Caco-2 (cell line): ENCODE data around the gene GPR137. TPM values are rescaled to one million over a fixed set of nuclear protein-coding genes. Genes with fewer than 3 reads are reported as not detected.
A peak's percentile ranks its signal among the peaks of the same experiment; 100 is the strongest.
"Not testable (repeated sequence)": the region's sequence is repeated elsewhere in the genome, so short reads cannot be mapped to it uniquely, and the experiment has no call there.

Experiments used
- BruUV-seq: library from RNA; stranded (reverse); fragments of 400-500 nt; replicated peaks from 2 replicates; lab custom pipeline; 2021; lab: Mats Ljungman, UMichigan
- CTCF ChIA-PET: fragments of 300-600 bp; sonication (Branson Sonifier 250); formaldehyde crosslinking; loops from one replicate; lab custom pipeline; 2022; ENCODE audit warnings: antibody characterized with exemption; lab: Charles Lee
- POLR2A ChIA-PET: fragments of 300-600 bp; sonication (Branson Sonifier 250); formaldehyde crosslinking; loops from one replicate; lab custom pipeline; 2022; ENCODE audit warnings: antibody characterized with exemption; lab: Charles Lee
- DNase-seq, 2 experiments: peaks; one replicate each; pipeline versions ENCODE4 v3.0.0 to v3.0.0-alpha.2; 2020 to 2022
- H3K27me3 ChIP-seq: replicated peaks from 2 replicates; pipeline ENCODE4 v1.6.0; 2011; ENCODE audit warnings: low read length; ENCODE audit not compliant: control insufficient read depth, insufficient read depth
- H3K36me3 ChIP-seq: 2 replicates; pipeline ENCODE4 v1.5.1; 2011; ENCODE audit warnings: low read length; ENCODE audit not compliant: control insufficient read depth, insufficient read depth
- H3K4me1 ChIP-seq: fragments of 250-450 bp; sonication (Bioruptor Pico); 2 replicates; pipeline ENCODE4 v1.5.1; 2020; ENCODE audit warnings: mild to moderate bottlenecking
- H3K4me3 ChIP-seq: 2 replicates; pipeline ENCODE4 v1.5.1; 2011; ENCODE audit warnings: low read depth, mild to moderate bottlenecking, control low read depth, low read length
- H3K9me3 ChIP-seq: fragments of 250-450 bp; sonication (Bioruptor Pico); 2 replicates; pipeline ENCODE4 v1.5.1; 2020; ENCODE audit warnings: mild to moderate bottlenecking, moderate library complexity
- H3K27ac Mint-ChIP-seq: one replicate; pipeline ENCODE4 v1.8.0; 2022; ENCODE audit warnings: mixed read lengths; ENCODE audit not compliant: unreplicated experiment
- H3K27me3 Mint-ChIP-seq: one replicate; pipeline ENCODE4 v1.8.0; 2022; ENCODE audit warnings: mixed read lengths; ENCODE audit not compliant: insufficient read depth, unreplicated experiment
- H3K36me3 Mint-ChIP-seq: one replicate; pipeline ENCODE4 v1.8.0; 2022; ENCODE audit warnings: mild to moderate bottlenecking, mixed read lengths; ENCODE audit not compliant: insufficient read depth, unreplicated experiment
- H3K4me1 Mint-ChIP-seq: one replicate; pipeline ENCODE4 v1.8.0; 2022; ENCODE audit warnings: low read depth, mixed read lengths; ENCODE audit not compliant: unreplicated experiment
- H3K4me3 Mint-ChIP-seq: one replicate; pipeline ENCODE4 v1.8.0; 2022; ENCODE audit warnings: mild to moderate bottlenecking, moderate library complexity, mixed read lengths; ENCODE audit not compliant: unreplicated experiment
- H3K9me3 Mint-ChIP-seq: one replicate; pipeline ENCODE4 v1.8.0; 2022; ENCODE audit warnings: mixed read lengths; ENCODE audit not compliant: unreplicated experiment
- intact Hi-C: fragments of 100-400 bp; cut with micrococcal nuclease; formaldehyde crosslinking; loops from one replicate; pipeline ENCODE4 v1.10.0; 2022; ENCODE audit not compliant: unreplicated experiment
- total RNA-seq: library from RNA; stranded (reverse); gene quantifications from 2 replicates; pipeline ENCODE4 v1.2.3, GENCODE V29; 2022
- TF ChIP-seq, protein P1 (sequence below), 2 experiments: fragments of 200-600 bp in 1 of 2; IDR thresholded peaks; 1 replicate in 1 of 2; 2 replicates in 1 of 2; pipeline versions ENCODE4 v1.5.1 to v1.8.0; 2011 to 2022; ENCODE audit warnings: antibody characterized with exemption in 1 of 2, control low read depth in 1 of 2, inconsistent platforms in 1 of 2, low read depth in 1 of 2, low read length in 1 of 2, mild to moderate bottlenecking in 1 of 2, moderate library complexity in 1 of 2; ENCODE audit not compliant: insufficient read depth in 1 of 2, severe bottlenecking in 1 of 2, unreplicated experiment in 1 of 2

Gene GPR137
- total RNA-seq, 1 experiment from 2014 or later = 58.5 TPM

DNA sequence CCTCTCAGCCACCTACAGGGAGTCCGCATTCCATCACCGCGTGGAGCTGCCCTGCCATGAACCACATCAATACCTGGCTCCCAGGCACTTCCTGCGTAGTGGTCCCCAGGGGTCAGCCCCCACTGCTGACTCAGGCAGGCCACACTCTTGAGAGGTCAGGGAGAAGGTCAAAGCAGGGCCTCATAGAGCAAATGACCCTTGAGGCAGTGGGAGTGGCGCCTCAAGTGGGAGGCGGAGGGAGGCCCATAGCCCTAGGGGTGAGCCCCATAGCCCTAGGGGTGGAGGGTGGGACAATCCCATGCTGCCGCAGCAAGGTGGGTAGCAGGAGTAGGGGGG is 37.2 kb downstream of the GPR137 start:
- intact Hi-C loops = no loop called here
- CTCF ChIA-PET = interaction anchor here (1.4 to 1.6 kb wide), 2 partner anchors 32 to 34 kb away, joined by 4 to 11 read pairs; no protein-coding TSS in a partner anchor
- peaks cover 18% of the 10 kb centered on the region for H3K4me1 ChIP-seq
- BruUV-seq = no TSS peak
- DNase-seq = no peak
- Mint-ChIP-seq H3K4me3 (no peak overlapping the region), H3K36me3 (peaks cover 40% of the 10 kb centered on the region), H3K27ac (no peak overlapping the region), H3K27me3 (no peaks in the 10 kb centered on the region), H3K9me3 (no peaks in the 10 kb centered on the region), H3K4me1 (peaks cover 20% of the 10 kb centered on the region)
- TF ChIP-seq, protein P1, sequence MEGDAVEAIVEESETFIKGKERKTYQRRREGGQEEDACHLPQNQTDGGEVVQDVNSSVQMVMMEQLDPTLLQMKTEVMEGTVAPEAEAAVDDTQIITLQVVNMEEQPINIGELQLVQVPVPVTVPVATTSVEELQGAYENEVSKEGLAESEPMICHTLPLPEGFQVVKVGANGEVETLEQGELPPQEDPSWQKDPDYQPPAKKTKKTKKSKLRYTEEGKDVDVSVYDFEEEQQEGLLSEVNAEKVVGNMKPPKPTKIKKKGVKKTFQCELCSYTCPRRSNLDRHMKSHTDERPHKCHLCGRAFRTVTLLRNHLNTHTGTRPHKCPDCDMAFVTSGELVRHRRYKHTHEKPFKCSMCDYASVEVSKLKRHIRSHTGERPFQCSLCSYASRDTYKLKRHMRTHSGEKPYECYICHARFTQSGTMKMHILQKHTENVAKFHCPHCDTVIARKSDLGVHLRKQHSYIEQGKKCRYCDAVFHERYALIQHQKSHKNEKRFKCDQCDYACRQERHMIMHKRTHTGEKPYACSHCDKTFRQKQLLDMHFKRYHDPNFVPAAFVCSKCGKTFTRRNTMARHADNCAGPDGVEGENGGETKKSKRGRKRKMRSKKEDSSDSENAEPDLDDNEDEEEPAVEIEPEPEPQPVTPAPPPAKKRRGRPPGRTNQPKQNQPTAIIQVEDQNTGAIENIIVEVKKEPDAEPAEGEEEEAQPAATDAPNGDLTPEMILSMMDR (IDR thresholded peaks at IDR 0.05; ENCODE audit: insufficient read depth in 1 of 2, low read depth in 1 of 2, low read length in 1 of 2, severe bottlenecking in 1 of 2, unreplicated experiment in 1 of 2) = no peak
- POLR2A ChIA-PET = no interaction called here
- peaks cover 1% of the 10 kb centered on the region for H3K36me3 ChIP-seq
- no peaks in the 10 kb centered on the region for H3K27me3 ChIP-seq
- no peaks in the 10 kb centered on the region for H3K9me3 ChIP-seq
- no peak overlapping the region for H3K4me3 ChIP-seq

DNA sequence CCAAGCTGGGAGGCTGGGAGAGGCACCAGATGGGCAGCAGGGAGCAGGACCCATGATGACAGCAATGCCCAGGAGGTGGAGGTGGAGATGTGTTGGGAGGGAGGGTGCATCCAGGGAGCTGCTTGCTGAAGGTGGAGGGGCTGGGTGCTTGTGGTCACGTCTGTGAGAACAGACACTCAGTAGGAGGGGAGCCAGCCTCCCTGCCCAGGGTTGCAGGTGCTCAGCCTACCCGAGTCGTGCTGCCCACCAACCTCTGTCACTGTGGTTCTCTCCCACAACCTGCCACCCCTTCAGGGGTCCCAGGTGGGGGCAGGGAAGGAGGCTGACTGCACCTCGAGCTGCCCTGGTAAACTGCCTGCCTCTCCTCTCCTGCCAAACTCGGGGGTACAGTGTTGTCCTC is 37.7 kb downstream of the GPR137 start:
- CTCF ChIA-PET = interaction anchor here (1.4 to 1.6 kb wide), 2 partner anchors 32 to 33 kb away, joined by 4 to 11 read pairs; no protein-coding TSS in a partner anchor
- H3K27ac Mint-ChIP-seq = no peak overlapping the region
- BruUV-seq = no TSS peak
- H3K4me3 ChIP-seq = no peak overlapping the region
- POLR2A ChIA-PET = no interaction called here
- H3K27me3 Mint-ChIP-seq = no peaks in the 10 kb centered on the region
- H3K4me1 ChIP-seq = peaks cover 18% of the 10 kb centered on the region
- DNase-seq = no peak
- peaks cover 1% of the 10 kb centered on the region for H3K36me3 ChIP-seq
- no peaks in the 10 kb centered on the region for H3K27me3 ChIP-seq
- intact Hi-C loops = no loop called here
- TF ChIP-seq, protein P1 (IDR thresholded peaks at IDR 0.05; ENCODE audit: insufficient read depth in 1 of 2, low read depth in 1 of 2, low read length in 1 of 2, severe bottlenecking in 1 of 2, unreplicated experiment in 1 of 2) = no peak
- no peaks in the 10 kb centered on the region for H3K9me3 Mint-ChIP-seq
- no peak overlapping the region for H3K4me3 Mint-ChIP-seq
- no peaks in the 10 kb centered on the region for H3K9me3 ChIP-seq
- H3K36me3 Mint-ChIP-seq = peaks cover 35% of the 10 kb centered on the region
- H3K4me1 Mint-ChIP-seq = peaks cover 20% of the 10 kb centered on the region

DNA sequence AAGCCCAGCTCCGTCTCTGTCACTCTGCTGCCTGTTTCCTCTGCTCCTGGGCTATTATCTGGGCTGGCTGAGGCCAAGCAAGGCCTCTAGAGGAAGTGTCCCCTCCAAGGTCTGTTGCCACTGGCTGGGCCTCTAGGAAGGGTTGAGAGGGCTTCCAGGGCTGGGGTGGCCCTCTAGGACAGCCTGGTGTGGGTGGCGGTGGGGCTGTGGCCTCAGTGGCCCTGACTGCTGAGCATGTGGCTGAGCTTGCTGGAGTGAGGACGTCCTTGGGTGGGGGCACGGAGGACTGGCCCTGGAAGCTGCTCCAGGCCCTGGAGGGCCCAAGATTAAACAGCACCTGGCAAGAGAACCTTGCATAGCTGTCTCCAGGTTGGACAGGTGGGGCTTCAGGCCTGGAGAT is 38.3 kb downstream of the GPR137 start:
- H3K36me3 ChIP-seq, POLR2A ChIA-PET, BruUV-seq, H3K27me3 Mint-ChIP-seq, H3K9me3 ChIP-seq, DNase-seq, H3K9me3 Mint-ChIP-seq, intact Hi-C loops, H3K4me3 Mint-ChIP-seq, H3K4me3 ChIP-seq, H3K27me3 ChIP-seq: not testable (repeated sequence)
- Mint-ChIP-seq H3K36me3 (peaks cover 31% of the 10 kb centered on the region), H3K27ac (peak overlapping the region; percentile 30), H3K4me1 (peaks cover 17% of the 10 kb centered on the region)
- CTCF ChIA-PET = interaction anchor here (1.4 to 1.6 kb wide), 2 partner anchors 31 to 33 kb away, joined by 4 to 11 read pairs; no protein-coding TSS in a partner anchor
- H3K4me1 ChIP-seq = peaks cover 16% of the 10 kb centered on the region
